Smooth muscle cell (in vitro differentiated cells): Measurements from ENCODE around the gene TNFRSF21. TPM values are rescaled to one million over a fixed set of nuclear protein-coding genes. Genes with fewer than 3 reads are reported as not detected.

Source experiments
- DNase-seq: peaks from one replicate; lab custom pipeline; 2025; ENCODE audit not compliant: unreplicated experiment; lab: John Stamatoyannopoulos, UW
- H2AFZ ChIP-seq: fragments of 200-600 bp; sonication (generic); 2 replicates; pipeline ENCODE4 v1.6.0; 2016; ENCODE audit warnings: antibody characterized with exemption, low read depth, mild to moderate bottlenecking
- H3F3A ChIP-seq: fragments of 200-600 bp; sonication (generic); 2 replicates; pipeline ENCODE4 v1.6.0; 2017; ENCODE audit warnings: antibody characterized with exemption, low read depth
- H3K27ac ChIP-seq: fragments of 200-600 bp; sonication (generic); 2 replicates; pipeline ENCODE4 v1.5.1; 2016; ENCODE audit warnings: low read depth, mild to moderate bottlenecking
- H3K27me3 ChIP-seq: fragments of 200-600 bp; sonication (generic); 2 replicates; pipeline ENCODE4 v1.6.1; 2016; ENCODE audit warnings: low read depth, mild to moderate bottlenecking
- H3K36me3 ChIP-seq: fragments of 200-600 bp; sonication (generic); 2 replicates; pipeline ENCODE4 v1.5.1; 2016; ENCODE audit warnings: low read depth
- H3K4me1 ChIP-seq: fragments of 200-600 bp; sonication (generic); 2 replicates; pipeline ENCODE4 v1.5.1; 2016; ENCODE audit warnings: low read depth
- H3K4me2 ChIP-seq: fragments of 200-600 bp; sonication (generic); 2 replicates; pipeline ENCODE4 v1.6.0; 2016; ENCODE audit warnings: mild to moderate bottlenecking
- H3K4me3 ChIP-seq: fragments of 200-600 bp; sonication (generic); 2 replicates; pipeline ENCODE4 v1.5.1; 2016; ENCODE audit warnings: mild to moderate bottlenecking
- H3K79me2 ChIP-seq: fragments of 200-600 bp; sonication (generic); 2 replicates; pipeline ENCODE4 v1.6.0; 2016; ENCODE audit warnings: low read depth, mild to moderate bottlenecking
- H3K9ac ChIP-seq: fragments of 200-600 bp; sonication (generic); 2 replicates; pipeline ENCODE4 v1.6.0; 2016; ENCODE audit warnings: low read depth
- H3K9me3 ChIP-seq: fragments of 200-600 bp; sonication (generic); replicated peaks from 2 replicates; pipeline ENCODE4 v1.5.1; 2016; ENCODE audit warnings: low read depth
- H4K20me1 ChIP-seq: fragments of 200-600 bp; sonication (generic); 2 replicates; pipeline ENCODE4 v1.6.0; 2016; ENCODE audit warnings: low read depth
- CTCF ChIP-seq: fragments of 200-600 bp; sonication (generic); IDR thresholded peaks from 2 replicates; pipeline ENCODE4 v1.5.1; 2017; ENCODE audit warnings: borderline replicate concordance, mild to moderate bottlenecking, antibody characterized with exemption; ENCODE audit not compliant: insufficient read depth, poor library complexity, severe bottlenecking
- WGBS: methylation state at CpG from one replicate; pipeline ENCODE4 v1.1.7; 2016; ENCODE audit warnings: low lambda C conversion rate; 5-methylcytosine and 5-hydroxymethylcytosine counted together
- polyA plus RNA-seq: library from polyadenylated mRNA; unstranded; fragments of >200 nt; fragmentation: Nextera tagmentation; extraction: Ambion mirVana; gene quantifications from 2 replicates; pipeline ENCODE4 v1.2.1, GENCODE V29; 2016
- total RNA-seq: library from RNA; depleted of rRNA; stranded (reverse); fragments of >200 nt; gene quantifications from 2 replicates; pipeline ENCODE4 v1.2.3, GENCODE V29; 2014

Gene TNFRSF21
- total and polyA plus RNA-seq, 2 experiments from 2014 or later, result 30.1 to 32.8 TPM

GRCh38 chr6:47258724-47259347 is 50.9 kb downstream of the TNFRSF21 start:
- H3K9me3 ChIP-seq, result no peaks in the 10 kb centered on the region
- H3K4me2 ChIP-seq, result no peak overlapping the region
- H3K4me3 ChIP-seq, result no peak overlapping the region
- H3K9ac ChIP-seq, result no peak overlapping the region
- peaks cover 30% of the 10 kb centered on the region for H3K79me2 ChIP-seq
- no peak for DNase-seq
- H3K27ac ChIP-seq, result no peak overlapping the region
- peaks cover 7% of the 10 kb centered on the region for H4K20me1 ChIP-seq
- no peak overlapping the region for H2AFZ ChIP-seq
- TF ChIP-seq CTCF, result no peak
- H3K27me3 ChIP-seq, result no peaks in the 10 kb centered on the region
- peaks cover 12% of the 10 kb centered on the region for H3K4me1 ChIP-seq
- WGBS, result 45% methylated on average over 3 of the region's 3 CpGs
- H3K36me3 ChIP-seq, result no peaks in the 10 kb centered on the region
- no peaks in the 10 kb centered on the region for H3F3A ChIP-seq

GRCh38 chr6:47256981-47257730 is 52.5 kb downstream of the TNFRSF21 start:
- no peaks in the 10 kb centered on the region for H3K9me3 ChIP-seq
- no peak for DNase-seq
- no peak overlapping the region for H3K4me3 ChIP-seq
- WGBS, result 86% methylated on average over 6 of the region's 6 CpGs
- H3K27me3 ChIP-seq, result no peaks in the 10 kb centered on the region
- no peak overlapping the region for H3K9ac ChIP-seq
- H3K36me3 ChIP-seq, result no peaks in the 10 kb centered on the region
- peaks cover 27% of the 10 kb centered on the region for H3K79me2 ChIP-seq
- no peak for TF ChIP-seq CTCF
- no peak overlapping the region for H3K4me2 ChIP-seq
- no peak overlapping the region for H3K27ac ChIP-seq
- H3K4me1 ChIP-seq, result peaks cover 12% of the 10 kb centered on the region
- H2AFZ ChIP-seq, result no peak overlapping the region
- H4K20me1 ChIP-seq, result peaks cover 7% of the 10 kb centered on the region
- H3F3A ChIP-seq, result no peaks in the 10 kb centered on the region

GRCh38 chr6:47256361-47256760 is 53.3 kb downstream of the TNFRSF21 start:
- DNase-seq, result no peak
- Histone ChIP-seq H3K79me2 (peaks cover 27% of the 10 kb centered on the region), H3K9me3 (no peaks in the 10 kb centered on the region), H3K4me3 (no peak overlapping the region), H3K36me3 (no peaks in the 10 kb centered on the region), H3K4me1 (peaks cover 12% of the 10 kb centered on the region), H3K9ac (no peak overlapping the region), H3F3A (no peaks in the 10 kb centered on the region), H3K27me3 (no peaks in the 10 kb centered on the region), H2AFZ (no peak overlapping the region), H3K27ac (no peak overlapping the region), H3K4me2 (no peak overlapping the region), H4K20me1 (peaks cover 7% of the 10 kb centered on the region)
- no peak for TF ChIP-seq CTCF
- whole genome bisulfite sequencing, result 45% methylated on average over 1 of the region's 1 CpG
